ENCODE results near the gene PVALB.

- TF ChIP-seq TAF1 (IDR thresholded peaks at IDR 0.05; ENCODE audit: low read depth, low read length) (no peak), POLR2A (IDR thresholded peaks at IDR 0.05; ENCODE audit: low read depth, low read length) (no peak), PAX5 (IDR thresholded peaks at IDR 0.05; ENCODE audit: insufficient read depth, low read length, severe bottlenecking) (no peak), POLR2AphosphoS5 (IDR thresholded peaks at IDR 0.05; ENCODE audit: low read depth, low read length) (no peak)
Observed at GRCh38 chr22:36846271-36846670, 29.4 kb upstream of the PVALB start.
